ENCODE results near the gene SLAMF7.
"Not testable (repeated sequence)": the region's sequence is repeated elsewhere in the genome, so short reads cannot be mapped to it uniquely, and the experiment has no call there.

The SLAMF7 gene

GRCh38 chr1:160721473-160721872, 17.6 kb upstream of the SLAMF7 start:
- no peak for DNase-seq

- DNase-seq = no peak
Measured at GRCh38 chr1:160722726-160723125, 16.3 kb upstream of the SLAMF7 start.

- no peak for DNase-seq
Measured at GRCh38 chr1:160723332-160723731, 15.7 kb upstream of the SLAMF7 start.

- no peak for DNase-seq
Measured at GRCh38 chr1:160724465-160725242, 14.4 kb upstream of the SLAMF7 start.

GRCh38 chr1:160726114-160726497, 12.9 kb upstream of the SLAMF7 start:
- DNase-seq = no peak

GRCh38 chr1:160726498-160727315, 12.3 kb upstream of the SLAMF7 start:
- peak; percentile 30 for DNase-seq

GRCh38 chr1:160727316-160727640, 11.8 kb upstream of the SLAMF7 start:
- no peak for DNase-seq

GRCh38 chr1:160731564-160731963, 7.5 kb upstream of the SLAMF7 start:
- DNase-seq = not testable (repeated sequence)

- no peak for DNase-seq
Measured at GRCh38 chr1:160731990-160732389, 7.1 kb upstream of the SLAMF7 start.

GRCh38 chr1:160733898-160734297, 5.1 kb upstream of the SLAMF7 start:
- no peak for DNase-seq

- DNase-seq = no peak
Measured at GRCh38 chr1:160734301-160734700, 4.7 kb upstream of the SLAMF7 start.

GRCh38 chr1:160738271-160738670, 776 bp upstream of the SLAMF7 start:
- no peak for DNase-seq

- no peak for DNase-seq
Measured at GRCh38 chr1:160740133-160740688, 1.2 kb downstream of the SLAMF7 start.

GRCh38 chr1:160741092-160741501, 2.0 kb downstream of the SLAMF7 start:
- no peak for DNase-seq

GRCh38 chr1:160741612-160742348, 2.7 kb downstream of the SLAMF7 start:
- no peak for DNase-seq

- no peak for DNase-seq
Measured at GRCh38 chr1:160742428-160743127, 3.5 kb downstream of the SLAMF7 start.

GRCh38 chr1:160743266-160743665, 4.2 kb downstream of the SLAMF7 start:
- DNase-seq = no peak

GRCh38 chr1:160744199-160744851, 5.3 kb downstream of the SLAMF7 start:
- DNase-seq = no peak

GRCh38 chr1:160744852-160745520, 5.9 kb downstream of the SLAMF7 start:
- DNase-seq = no peak

- no peak for DNase-seq
Measured at GRCh38 chr1:160745551-160745950, 6.5 kb downstream of the SLAMF7 start.

GRCh38 chr1:160746836-160747500, 7.9 kb downstream of the SLAMF7 start:
- no peak for DNase-seq

Data from fibroblast of skin of right quadriceps (primary cell).